Left colon (tissue), 2 donors: ENCODE data around the gene SLC35E2B. TPM values are rescaled to one million over a fixed set of nuclear protein-coding genes. Genes with fewer than 3 reads are reported as not detected.
"Not testable (repeated sequence)": the region's sequence is repeated elsewhere in the genome, so short reads cannot be mapped to it uniquely, and the experiment has no call there.

ENCODE experiments used
- ATAC-seq: fragments of 200-7000 bp; cut with Tn5 transposase; one replicate; pipeline ENCODE4 v1.9.1; 2020; ENCODE audit warnings: mild to moderate bottlenecking, moderate library complexity
- DNase-seq, 2 donors: peaks; one replicate each; pipeline ENCODE4 v3.0.0-alpha.2; 2020
- intact Hi-C, 2 donors: fragments of 100-400 bp; cut with DNase I in 1 of 2; cut with micrococcal nuclease in 1 of 2; formaldehyde crosslinking; loops; one replicate each; pipeline versions ENCODE4 v1.11.2 to v1.14.0; 2022; cut with DNase I, micrococcal nuclease
- total RNA-seq, 2 donors: library from RNA; stranded (reverse); fragmentation: NEBNext Ultra II Directional; extraction: Animal tissue kit (Norgen Biotek cat#: 25700); gene quantifications; one replicate each; pipeline ENCODE4 v1.2.1, GENCODE V29; 2021
- donor health status: DM: no; HTN: no; CAD: no.
- donor health status: DM: yes; HTN: yes; CAD: no.

SLC35E2B gene
- total RNA-seq, 2 donors from 2014 or later = 39.0 to 57.0 TPM

DNA sequence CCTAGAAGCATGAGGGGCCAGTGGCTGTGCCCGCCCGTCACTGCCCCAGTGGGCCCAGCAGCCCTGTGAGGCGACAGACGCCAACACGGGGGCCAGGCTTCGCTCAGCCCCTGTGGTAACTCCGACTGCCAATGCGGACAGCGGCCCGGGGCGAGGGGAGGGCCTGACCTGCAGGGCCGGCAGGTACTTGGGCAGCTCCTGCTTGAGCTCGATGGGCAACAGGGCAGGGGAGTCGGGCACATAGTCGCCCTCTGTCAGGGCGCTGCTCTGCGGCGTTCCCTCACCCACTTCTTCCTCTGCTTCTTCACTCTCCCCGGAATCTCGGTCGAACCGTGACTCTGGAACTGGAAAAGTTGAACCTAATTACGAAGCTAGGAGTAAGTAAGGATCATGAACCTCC lies 14.6 kb upstream of the SLC35E2B start:
- ATAC-seq, intact Hi-C loops: not testable (repeated sequence)
- DNase-seq = peak in 1 of 2 donors; percentile 4

DNA sequence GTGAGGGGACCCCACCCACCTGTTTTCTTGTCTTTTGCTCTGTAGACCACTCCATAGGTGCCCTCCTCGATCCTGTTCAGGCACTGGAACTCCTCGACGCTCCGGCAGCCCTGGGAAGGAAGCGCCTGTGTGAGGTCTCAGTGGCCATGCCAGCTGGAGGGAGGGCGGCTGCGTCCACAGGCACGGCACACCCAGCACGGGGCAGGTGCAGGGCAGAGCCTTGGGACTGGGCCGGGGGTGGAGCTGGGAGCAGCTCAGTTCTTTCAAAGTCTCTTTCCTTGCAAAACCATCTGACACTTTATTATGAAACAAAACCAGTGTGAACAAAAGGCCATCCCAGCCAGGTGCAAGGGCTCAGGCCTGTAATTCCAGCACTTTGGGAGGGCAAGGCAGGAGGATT lies 13.0 kb upstream of the SLC35E2B start:
- DNase-seq (peak; percentile 4 to 20), ATAC-seq (peak; percentile 67)
- intact Hi-C loops = not testable (repeated sequence)

DNA sequence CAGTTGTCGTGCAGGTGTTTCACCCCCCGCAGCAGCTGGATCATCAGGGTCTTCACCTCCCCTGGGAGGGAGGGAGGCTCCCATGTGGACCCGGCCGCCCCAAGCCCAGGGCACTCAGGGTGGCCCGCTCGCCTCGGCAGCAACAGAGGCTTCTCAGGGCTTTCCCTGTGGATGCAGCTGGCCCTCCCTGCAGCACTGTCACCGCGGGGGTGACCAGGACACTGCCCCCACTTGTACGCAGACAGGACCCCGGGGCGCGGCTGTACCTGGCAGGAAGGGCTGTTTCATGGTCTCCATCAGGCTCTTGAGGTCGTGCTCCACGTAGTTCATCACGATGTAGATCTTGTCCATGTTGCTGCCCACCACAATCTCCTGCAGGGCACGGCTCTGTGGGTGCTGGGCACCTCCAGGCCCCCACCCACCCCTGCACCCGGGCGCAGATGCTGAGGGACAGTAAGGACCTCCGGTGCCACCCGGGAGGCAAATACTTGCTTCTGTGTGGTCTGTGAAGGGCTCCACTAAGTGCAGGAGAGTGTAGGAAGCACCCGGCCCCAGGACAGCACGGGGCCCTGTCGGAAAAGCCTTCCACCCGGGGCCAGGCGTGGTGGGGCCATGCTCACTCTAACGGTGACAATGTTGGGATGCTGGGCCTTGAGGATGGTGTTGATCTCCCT lies 11.8 kb upstream of the SLC35E2B start:
- intact Hi-C loops, ATAC-seq: not testable (repeated sequence)
- DNase-seq = peak; percentile 2 to 8

DNA sequence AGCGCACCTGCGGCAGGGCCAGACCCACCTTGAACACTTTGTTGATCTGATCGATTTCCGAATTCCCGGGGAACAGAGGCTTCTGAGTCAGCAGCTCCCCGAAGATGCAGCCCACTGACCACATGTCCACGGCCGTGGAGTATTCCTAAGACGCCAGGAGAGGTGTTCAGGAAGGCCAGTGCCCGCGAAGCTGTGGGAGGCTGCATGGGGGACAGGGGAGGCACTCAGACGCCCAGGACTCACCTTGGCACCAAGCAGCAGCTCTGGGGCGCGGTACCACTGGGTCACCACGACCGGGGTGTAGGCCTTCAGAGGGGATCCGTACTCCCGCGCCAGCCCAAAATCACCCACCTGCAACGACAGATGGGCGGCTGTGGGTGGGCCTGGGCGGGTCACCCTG lies 11.2 kb upstream of the SLC35E2B start:
- intact Hi-C loops = no loop called here
- DNase-seq (peak; percentile 4 to 9), ATAC-seq (no peak)

DNA sequence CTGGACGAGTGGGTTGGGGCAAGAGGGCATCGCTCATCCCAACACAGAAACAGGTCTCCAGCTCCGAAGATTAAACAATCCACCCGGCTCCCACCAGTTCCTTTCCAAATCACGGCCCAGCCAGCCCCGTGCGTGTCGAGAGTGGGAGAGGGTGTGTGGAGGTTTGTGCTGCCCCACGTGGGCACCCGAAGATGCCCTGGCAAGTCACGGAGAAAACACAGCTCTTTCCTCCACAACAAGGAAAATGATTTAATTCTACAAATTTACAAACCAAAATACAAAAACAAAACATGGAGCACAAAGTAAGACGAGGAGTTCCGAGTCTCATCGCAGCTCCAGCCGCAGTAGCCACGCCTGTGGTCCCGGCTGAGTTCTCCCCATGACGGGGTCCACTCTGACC lies 9.9 kb upstream of the SLC35E2B start:
- peak in 1 of 2 donors; percentile 2 for DNase-seq
- intact Hi-C loops, ATAC-seq: not testable (repeated sequence)

DNA sequence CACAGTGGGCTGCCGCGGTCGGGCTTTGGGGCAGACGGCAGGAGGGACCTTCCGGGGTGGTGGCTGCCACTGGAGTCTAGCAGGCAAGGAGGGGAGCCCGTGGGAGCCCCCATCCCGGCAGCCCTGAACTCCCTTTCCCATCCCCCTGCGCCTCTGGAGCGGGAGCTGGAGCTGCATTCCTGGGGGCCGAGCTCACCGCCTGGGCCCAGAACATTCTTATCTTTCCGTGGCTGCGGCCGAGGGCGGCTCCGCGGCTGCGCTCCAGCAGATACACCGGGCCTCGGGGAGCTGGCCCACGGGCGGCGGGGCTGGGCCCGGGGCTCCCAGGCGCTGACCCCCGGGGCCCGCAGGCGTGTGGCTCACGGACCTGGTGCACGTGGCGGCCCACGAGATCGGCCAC lies 8.0 kb upstream of the SLC35E2B start:
- intact Hi-C loops = not testable (repeated sequence)
- ATAC-seq = peak; percentile 32

DNA sequence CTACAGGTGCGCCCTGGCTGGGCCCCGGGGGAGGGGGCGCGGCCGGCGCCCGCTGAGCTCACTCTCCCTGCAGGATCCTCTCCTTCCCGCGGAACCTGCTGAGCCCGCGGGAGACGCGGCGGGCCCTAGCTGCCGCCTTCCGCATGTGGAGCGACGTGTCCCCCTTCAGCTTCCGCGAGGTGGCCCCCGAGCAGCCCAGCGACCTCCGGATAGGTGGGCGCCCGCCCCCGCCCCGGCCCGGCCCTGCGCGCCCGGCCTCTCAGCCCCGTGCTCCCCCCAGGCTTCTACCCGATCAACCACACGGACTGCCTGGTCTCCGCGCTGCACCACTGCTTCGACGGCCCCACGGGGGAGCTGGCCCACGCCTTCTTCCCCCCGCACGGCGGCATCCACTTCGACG lies 7.5 kb upstream of the SLC35E2B start:
- DNase-seq, intact Hi-C loops: not testable (repeated sequence)
- ATAC-seq = peak; percentile 25

More for the DNA sequence above, 8.0 kb upstream of the SLC35E2B start:
- DNase-seq = not testable (repeated sequence)

DNA sequence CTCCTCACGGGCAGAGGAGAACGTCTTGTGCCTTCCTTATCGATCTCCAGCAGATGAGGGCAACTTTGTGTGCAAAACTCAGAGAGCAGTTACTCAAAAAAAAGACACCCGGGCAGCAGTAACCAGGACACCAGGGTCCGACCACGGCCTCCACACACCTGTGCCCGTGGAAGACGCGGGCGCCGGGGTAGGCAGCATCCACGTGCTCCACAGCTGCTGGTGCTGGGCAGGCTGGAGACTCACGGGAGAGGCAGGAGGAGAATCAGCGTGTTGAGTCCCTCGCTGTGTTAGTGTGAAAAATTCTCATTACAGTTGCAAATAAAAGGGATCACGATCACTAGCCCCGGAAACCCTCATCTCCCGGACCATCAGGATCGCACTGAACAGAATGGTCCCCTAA lies 6.5 kb upstream of the SLC35E2B start:
- peak in 1 of 2 donors; percentile 6 for DNase-seq
- ATAC-seq, intact Hi-C loops: not testable (repeated sequence)

DNA sequence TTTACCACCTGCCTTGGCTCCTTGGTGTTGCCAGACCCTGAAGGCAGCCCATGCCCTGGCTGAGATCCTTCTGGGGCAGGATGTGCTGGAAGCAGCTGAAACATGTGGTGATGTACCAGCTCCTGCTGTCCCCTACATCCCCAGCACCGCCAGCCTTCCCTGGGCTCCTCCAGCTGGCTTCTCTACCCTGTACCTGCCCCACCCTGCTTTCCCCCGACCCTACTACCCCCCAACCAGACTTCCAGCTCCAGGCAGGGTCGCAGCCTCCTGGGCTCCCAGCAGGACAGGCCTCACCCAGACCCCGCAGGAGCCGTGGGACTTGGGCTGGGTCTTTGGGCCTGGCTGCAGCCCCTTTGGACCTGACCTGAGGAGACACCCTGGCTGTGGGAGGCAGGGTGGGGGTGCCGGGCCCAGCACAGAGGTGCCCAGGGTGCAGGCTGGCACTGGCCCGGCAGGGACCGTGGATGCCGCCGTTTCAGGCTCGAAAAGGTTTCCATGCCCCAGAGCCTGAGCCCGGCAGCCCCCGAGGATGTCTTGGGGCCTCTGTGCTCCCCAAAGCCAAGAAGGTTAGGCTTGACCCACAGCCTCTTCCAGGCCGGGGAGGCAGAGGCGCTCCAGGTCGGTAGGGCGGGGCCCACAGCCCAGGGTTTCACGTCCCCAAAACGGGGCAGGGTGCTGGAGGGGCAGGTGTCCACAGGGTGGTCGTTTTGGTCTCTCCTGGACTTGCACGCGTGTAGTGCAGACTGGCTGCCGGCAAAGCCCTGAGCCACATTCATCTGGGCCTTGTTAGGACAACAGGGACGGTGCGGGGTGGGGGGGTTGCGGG lies 5.0 kb upstream of the SLC35E2B start:
- peak; percentile 5 to 24 for DNase-seq
- intact Hi-C loops, ATAC-seq: not testable (repeated sequence)

DNA sequence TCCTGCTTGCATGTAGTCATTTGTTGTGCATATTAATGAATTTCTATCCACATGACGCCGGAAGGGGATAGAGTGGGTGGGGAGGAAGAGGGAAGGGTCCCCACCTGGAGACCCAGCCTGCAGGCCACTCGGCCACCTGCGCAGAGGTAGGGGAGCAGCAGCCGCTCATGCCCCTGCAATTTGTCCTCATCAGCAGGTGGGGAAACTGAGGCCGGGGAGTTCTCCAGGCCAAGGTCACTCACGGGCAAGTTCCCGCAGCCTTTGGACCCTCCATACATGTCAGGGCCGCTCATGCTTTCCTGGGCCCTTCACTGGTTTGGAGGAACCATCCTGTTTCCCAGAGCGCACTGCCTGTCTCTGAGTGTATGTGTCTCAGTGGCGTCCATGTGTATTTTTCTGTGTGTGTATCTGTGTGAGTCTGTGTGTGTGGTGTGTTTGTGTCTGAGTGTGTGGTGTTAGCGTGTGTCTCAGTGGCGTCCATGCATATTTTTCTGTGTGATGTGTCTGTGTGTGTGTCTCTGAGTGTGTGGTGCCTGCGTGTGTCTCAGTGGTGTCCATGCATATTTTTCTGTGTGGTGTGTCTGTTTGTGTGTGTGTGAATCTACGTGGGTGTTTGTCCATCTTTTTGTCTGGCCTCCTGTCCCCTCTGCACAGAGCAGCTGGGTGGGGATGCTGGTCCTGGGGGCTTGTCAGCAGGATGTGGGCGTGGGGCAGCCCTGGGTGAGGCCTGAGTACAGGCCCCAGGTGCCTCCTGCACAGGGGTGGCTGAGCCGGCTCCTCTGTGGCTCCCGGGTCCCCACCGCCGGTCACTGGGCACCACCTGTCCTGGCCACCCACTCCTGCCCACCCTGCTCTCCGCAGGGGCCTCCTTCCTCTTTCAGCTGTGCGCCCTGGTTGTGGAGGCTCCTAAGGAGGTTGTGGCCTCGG lies 4.1 kb upstream of the SLC35E2B start:
- peak; percentile 3 to 21 for DNase-seq
- ATAC-seq, intact Hi-C loops: not testable (repeated sequence)

DNA sequence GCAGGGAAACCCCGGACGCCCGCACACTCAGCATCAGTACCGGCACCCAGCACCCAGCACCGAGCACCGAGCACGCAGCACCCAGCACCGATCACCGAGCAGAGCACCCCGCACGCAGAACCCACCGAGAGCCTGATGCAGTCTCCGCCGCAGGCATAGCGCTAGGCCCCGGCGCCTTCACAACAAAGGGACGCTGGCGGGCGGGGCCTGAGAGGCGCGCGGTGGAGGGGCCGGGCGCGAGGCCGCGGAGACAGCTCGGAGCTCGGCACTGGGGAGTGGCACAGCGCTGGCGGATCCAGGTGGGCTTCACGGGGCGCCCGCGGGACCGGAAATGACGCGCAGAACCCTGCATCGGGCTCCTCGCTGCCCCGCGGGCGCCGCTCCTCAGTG lies 276 bp downstream of the SLC35E2B start:
- intact Hi-C loops = not testable (repeated sequence)
- ATAC-seq (peak; percentile 77), DNase-seq (peak; percentile 40 to 85)

DNA sequence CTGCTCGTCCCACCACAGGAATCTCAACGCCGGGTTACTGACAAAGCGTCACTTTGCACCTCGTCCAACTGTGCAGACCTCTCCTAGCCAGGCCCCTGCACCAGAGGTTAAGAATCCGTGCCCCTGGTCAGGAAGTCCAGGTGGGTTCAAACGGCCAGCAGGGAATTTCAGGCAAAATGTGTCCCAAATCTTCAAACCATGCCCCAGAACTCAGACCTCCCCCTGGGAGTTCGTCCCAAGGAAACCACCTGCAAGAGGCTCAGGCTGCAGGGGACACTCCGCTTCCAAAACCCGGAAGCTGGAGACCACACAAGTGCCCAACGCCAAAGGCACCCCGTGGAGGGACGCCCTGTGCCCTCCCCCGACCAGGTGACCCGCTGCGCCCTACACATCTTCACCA lies 1.2 kb downstream of the SLC35E2B start:
- ATAC-seq (peak; percentile 23), DNase-seq (peak; percentile 2 to 9)
- intact Hi-C loops = not testable (repeated sequence)

DNA sequence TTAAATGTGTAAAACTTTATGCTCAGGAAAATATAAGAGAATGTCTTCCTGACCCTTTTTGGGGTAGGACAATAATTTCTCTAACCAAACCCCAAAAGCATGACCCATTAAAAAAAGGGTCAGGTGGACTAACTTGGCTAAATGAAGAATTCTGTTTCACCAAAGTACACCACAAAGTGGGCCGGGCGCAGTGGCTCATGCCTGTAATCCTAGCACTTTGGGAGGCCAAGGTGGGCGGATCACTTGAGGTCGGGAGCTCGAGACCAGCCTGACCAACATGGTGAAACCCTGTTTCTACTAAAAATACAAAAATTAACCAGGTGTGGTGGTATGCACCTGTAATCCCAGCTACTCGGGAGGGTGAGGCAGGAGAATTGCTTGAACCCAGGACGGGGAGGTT lies 3.1 kb downstream of the SLC35E2B start:
- DNase-seq = peak in 1 of 2 donors; percentile 1
- ATAC-seq, intact Hi-C loops: not testable (repeated sequence)

DNA sequence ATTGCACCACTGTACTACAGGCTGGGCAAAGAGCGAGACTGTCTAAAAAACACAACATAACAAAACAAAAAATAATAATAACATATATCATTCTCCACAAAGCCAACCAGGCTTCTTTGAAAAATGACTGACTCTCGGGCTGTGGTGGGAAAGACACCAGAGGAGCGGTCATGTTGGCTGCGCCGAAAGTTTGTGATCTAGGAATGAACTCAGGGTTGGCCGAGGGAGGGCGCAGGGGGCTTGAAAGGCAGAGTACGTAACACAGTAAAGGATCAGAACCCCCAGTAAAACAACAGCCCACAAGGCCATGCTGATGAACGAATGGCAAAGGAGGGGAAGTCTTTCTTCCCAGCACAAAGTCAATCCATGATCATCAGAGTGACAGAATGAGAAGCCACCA lies 4.7 kb downstream of the SLC35E2B start:
- DNase-seq (no peak), ATAC-seq (no peak)
- intact Hi-C loops = no loop called here

DNA sequence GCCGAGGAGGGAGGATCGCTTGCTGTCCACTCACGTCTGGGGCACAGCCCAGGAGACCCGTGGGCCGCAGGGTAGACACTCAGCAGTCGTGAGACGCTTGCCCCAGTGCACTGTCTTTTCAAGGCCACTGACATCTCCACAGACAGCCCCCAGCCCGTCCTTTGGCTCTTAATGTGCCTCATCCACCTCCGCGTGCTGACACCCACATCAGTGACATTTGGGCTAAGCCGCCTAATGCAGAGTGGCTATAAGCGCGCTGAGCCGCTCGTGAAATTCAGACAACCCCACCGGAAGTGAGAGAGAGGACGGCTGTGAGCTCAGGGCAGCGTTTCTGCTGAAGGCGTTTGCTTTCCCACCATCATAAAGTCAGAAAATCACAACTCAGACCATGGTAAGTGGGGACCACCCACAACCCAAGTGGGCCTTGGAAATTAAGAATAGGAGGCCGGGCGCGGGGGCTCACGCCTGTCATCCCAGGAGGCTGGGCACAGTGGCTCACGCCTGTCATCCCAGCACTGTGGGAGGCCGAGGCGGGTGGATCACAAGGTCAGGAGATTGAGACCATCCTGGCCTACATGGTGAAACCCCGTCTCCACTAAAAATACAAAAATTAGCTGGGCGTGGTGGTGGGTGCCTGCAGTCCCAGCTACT lies 8.4 kb downstream of the SLC35E2B start:
- intact Hi-C loops = no loop called here
- no peak for DNase-seq
- ATAC-seq = no peak

DNA sequence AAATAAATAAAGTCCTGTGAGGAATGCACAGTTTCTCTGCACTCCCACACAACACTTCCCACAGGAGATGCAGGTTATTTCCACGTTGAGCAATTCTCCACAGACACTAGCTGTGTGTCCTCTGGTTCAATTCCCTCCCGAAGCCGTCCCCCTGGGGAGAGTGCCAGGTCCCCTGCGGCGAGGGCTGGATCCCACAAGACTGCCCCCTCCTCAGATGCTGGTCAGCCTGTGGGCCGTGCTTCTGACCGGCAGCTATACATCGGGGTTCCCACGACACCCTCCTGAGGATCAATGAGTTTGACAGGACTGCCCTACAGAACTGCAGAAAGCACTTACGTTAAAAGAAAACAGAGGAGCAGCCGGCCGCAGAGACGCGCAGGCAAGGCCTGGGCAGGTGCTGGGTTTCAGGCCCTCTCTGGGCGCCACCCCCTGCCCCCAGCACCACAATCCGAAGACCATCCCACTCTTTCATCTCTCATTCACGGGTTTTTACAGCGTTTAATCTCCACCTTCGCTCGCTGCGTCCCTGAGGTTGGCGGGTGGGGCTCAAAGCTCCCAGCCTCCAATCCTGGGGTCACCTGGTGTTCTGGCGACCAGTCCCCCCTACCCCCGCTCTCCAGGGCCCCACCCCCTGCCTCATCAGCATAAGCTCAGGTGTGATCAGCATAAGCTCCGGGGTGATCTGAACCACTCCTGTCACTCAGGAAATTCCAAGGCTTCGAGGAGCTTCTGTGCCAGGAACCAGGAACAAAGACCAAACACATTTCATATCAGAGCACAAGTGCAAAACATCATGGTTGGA lies 9.3 kb downstream of the SLC35E2B start:
- DNase-seq = no peak
- intact Hi-C loops = no loop called here

DNA sequence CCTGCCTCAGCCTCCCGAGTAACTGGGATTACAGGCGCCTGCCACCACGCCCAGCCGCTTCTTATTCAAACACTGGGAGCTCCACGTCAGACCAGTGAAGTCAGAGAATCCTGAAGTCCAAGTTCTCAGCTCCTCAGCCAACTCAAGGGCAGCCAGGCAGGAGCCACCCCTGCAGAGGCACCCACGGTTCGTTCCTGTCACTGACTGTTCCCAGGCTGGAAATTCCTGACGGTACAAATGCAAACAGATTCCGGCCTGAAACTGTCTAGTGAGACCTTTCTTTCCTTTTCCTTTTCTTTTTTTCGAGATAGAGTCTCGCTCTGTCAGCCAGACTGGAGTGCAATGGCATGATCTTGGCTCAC lies 11.7 kb downstream of the SLC35E2B start:
- ATAC-seq = peak; percentile 37
- intact Hi-C loops = no loop called here
- DNase-seq = peak; percentile 30 to 46

More for the DNA sequence above, 9.3 kb downstream of the SLC35E2B start:
- no peak for ATAC-seq
